ENCODE measurements around the gene GLCCI1.

GLCCI1 gene

GRCh38 chr7:7996568-7996967, 28.0 kb downstream of the GLCCI1 start:
- DNase-seq (ENCODE audit: low read depth): peak; percentile 88
- no peak overlapping the region for H3K4me3 ChIP-seq (ENCODE audit: low read depth, low read length)
- TF ChIP-seq CTCF (IDR thresholded peaks at IDR 0.05; ENCODE audit: control insufficient read depth, extremely low read depth, insufficient read depth): no peak

- no peak overlapping the region for H3K4me3 ChIP-seq (ENCODE audit: low read depth, low read length)
- DNase-seq (ENCODE audit: low read depth): no peak
- no peak for TF ChIP-seq CTCF (IDR thresholded peaks at IDR 0.05; ENCODE audit: control insufficient read depth, extremely low read depth, insufficient read depth)
Measured at GRCh38 chr7:8000315-8000941, 31.8 kb downstream of the GLCCI1 start.

DNA sequence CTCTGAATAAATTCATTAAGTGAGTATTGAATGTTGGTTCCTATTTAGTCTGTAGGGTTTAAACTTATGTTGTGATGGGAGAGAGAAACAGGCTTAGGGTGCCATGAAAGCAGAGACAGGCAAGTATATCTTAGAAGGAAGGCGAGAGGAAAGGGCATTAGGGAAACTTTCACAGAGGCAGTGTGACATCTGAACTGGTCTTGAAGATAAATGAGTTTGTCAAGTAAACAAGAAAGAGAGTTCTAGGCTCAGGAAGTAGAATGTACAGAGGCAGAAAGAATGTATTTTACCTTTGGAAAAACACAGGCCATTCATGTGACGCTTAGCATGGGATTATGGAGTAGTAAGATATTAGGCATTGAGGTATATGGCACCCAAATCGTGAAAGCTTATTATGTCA, 34.5 kb downstream of the GLCCI1 start:
- no peak overlapping the region for H3K4me3 ChIP-seq (ENCODE audit: low read depth, low read length)
- TF ChIP-seq CTCF (IDR thresholded peaks at IDR 0.05; ENCODE audit: control insufficient read depth, extremely low read depth, insufficient read depth): no peak
- no peak for DNase-seq (ENCODE audit: low read depth)

GRCh38 chr7:8005279-8005678, 36.7 kb downstream of the GLCCI1 start:
- DNase-seq (ENCODE audit: low read depth): peak; percentile 52
- no peak overlapping the region for H3K4me3 ChIP-seq (ENCODE audit: low read depth, low read length)
- TF ChIP-seq CTCF (IDR thresholded peaks at IDR 0.05; ENCODE audit: control insufficient read depth, extremely low read depth, insufficient read depth): no peak

- no peak for TF ChIP-seq CTCF (IDR thresholded peaks at IDR 0.05; ENCODE audit: control insufficient read depth, extremely low read depth, insufficient read depth)
- no peak overlapping the region for H3K4me3 ChIP-seq (ENCODE audit: low read depth, low read length)
- peak; percentile 25 for DNase-seq (ENCODE audit: low read depth)
Measured at GRCh38 chr7:8014399-8014798, 45.8 kb downstream of the GLCCI1 start.

DNA sequence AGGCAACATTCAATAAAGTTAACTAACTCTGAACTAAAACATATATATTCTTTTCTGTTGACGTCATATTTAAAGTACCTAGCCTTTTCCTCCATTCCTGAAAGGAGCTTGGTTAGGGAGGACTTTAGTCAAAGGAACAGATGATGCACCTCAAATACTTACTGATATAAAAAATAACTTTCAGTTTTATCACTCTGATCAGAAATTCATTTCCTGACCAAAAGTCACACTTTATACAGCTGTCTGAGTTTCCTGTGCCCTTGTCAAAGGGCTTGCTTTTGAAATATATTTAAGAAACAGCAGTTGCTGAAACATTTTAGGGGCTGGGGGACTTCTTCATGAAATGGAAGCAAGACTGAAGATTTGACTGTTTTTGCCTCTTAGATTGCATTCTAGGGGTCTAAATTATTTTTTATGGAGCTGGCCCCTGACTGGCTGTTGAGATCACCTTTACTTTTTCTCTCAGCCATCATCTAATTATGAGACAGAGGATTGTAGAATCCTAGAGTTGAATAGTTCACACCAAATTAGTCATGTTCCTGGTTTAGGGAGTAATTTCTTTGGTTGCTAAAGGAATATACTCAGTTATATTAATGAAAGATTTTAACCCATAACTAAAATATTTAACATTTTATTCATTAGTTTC, 46.6 kb downstream of the GLCCI1 start:
- DNase-seq (ENCODE audit: low read depth): no peak
- H3K4me3 ChIP-seq (ENCODE audit: low read depth, low read length): no peak overlapping the region
- no peak for TF ChIP-seq CTCF (IDR thresholded peaks at IDR 0.05; ENCODE audit: control insufficient read depth, extremely low read depth, insufficient read depth)

DNA sequence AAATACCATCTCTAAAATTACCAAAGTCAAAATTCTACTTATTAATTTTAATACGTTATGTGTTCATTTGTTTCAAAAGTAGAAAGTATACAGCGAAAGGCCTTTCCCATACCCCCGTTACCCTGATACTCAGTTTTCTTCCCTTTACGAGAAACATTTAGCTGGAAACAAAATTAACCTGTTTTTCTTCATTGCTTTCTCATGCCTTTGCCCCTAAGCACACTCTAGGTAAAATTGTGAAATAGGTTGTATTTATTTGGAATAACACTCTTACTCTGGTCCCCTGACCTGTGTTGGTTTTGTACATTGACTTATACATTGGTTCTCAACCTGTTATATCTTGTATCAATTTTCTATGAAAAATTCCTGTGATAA, 47.1 kb downstream of the GLCCI1 start:
- DNase-seq (ENCODE audit: low read depth): no peak
- TF ChIP-seq CTCF (IDR thresholded peaks at IDR 0.05; ENCODE audit: control insufficient read depth, extremely low read depth, insufficient read depth): no peak
- no peak overlapping the region for H3K4me3 ChIP-seq (ENCODE audit: low read depth, low read length)
